ENCODE data around the gene NOL11.
"Not testable (repeated sequence)": the region's sequence is repeated elsewhere in the genome, so short reads cannot be mapped to it uniquely, and the experiment has no call there.

Gene NOL11

GRCh38 chr17:67751101-67752074, 33.7 kb downstream of the NOL11 start:
- TF ChIP-seq CTCF (IDR thresholded peaks at IDR 0.05), result no peak
- Mint-ChIP-seq H3K4me3 (no peak overlapping the region), H3K27ac (peak overlapping the region; percentile 17), H3K4me1 (no peaks in the 10 kb centered on the region), H3K27me3 (ENCODE audit: low read depth, poor library complexity) (no peaks in the 10 kb centered on the region), H3K9me3 (no peaks in the 10 kb centered on the region), H3K36me3 (ENCODE audit: low read depth) (peaks cover 53% of the 10 kb centered on the region)
- no peak for DNase-seq

GRCh38 chr17:67752160-67752559, 34.4 kb downstream of the NOL11 start:
- not testable (repeated sequence) for H3K9me3 Mint-ChIP-seq; H3K27ac Mint-ChIP-seq; H3K4me1 Mint-ChIP-seq; H3K4me3 Mint-ChIP-seq; H3K27me3 Mint-ChIP-seq (ENCODE audit: low read depth, poor library complexity); DNase-seq
- peaks cover 57% of the 10 kb centered on the region for H3K36me3 Mint-ChIP-seq (ENCODE audit: low read depth)

DNA sequence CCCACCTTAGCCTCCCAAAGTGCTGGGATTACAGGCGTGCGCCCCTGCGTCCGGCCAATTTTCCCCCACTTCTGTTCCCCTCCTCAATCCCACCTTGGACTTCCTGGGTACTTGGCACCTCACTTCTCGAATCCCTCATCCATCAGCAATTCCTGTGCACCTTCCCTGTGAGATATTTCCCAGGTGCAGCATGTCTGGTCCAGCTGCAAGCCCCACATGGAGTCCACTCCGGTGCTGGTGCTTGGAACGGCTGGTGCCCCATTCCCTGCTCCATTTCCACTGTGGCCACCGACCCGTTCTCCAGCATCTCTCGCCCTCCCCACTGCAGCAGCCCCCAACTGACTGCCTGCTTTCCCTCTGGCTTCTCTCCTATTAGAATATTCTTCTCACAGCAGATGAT, 35.3 kb downstream of the NOL11 start:
- Mint-ChIP-seq H3K27me3 (ENCODE audit: low read depth, poor library complexity) (no peaks in the 10 kb centered on the region), H3K36me3 (ENCODE audit: low read depth) (peaks cover 49% of the 10 kb centered on the region), H3K4me3 (no peak overlapping the region), H3K4me1 (no peaks in the 10 kb centered on the region), H3K9me3 (no peaks in the 10 kb centered on the region), H3K27ac (peak overlapping the region; percentile 69)
- no peak for TF ChIP-seq CTCF (IDR thresholded peaks at IDR 0.05)
- no peak for DNase-seq

GRCh38 chr17:67754001-67754400, 36.3 kb downstream of the NOL11 start:
- Mint-ChIP-seq H3K27me3 (ENCODE audit: low read depth, poor library complexity) (no peaks in the 10 kb centered on the region), H3K9me3 (no peaks in the 10 kb centered on the region), H3K36me3 (ENCODE audit: low read depth) (peaks cover 41% of the 10 kb centered on the region), H3K4me3 (no peak overlapping the region), H3K27ac (no peak overlapping the region), H3K4me1 (no peaks in the 10 kb centered on the region)
- no peak for DNase-seq
- no peak for TF ChIP-seq CTCF (IDR thresholded peaks at IDR 0.05)

- H3K27ac Mint-ChIP-seq; H3K4me3 Mint-ChIP-seq; DNase-seq; H3K4me1 Mint-ChIP-seq; H3K27me3 Mint-ChIP-seq (ENCODE audit: low read depth, poor library complexity); H3K9me3 Mint-ChIP-seq: not testable (repeated sequence)
- peaks cover 41% of the 10 kb centered on the region for H3K36me3 Mint-ChIP-seq (ENCODE audit: low read depth)
Observed at GRCh38 chr17:67754686-67755085, 37.0 kb downstream of the NOL11 start.

DNA sequence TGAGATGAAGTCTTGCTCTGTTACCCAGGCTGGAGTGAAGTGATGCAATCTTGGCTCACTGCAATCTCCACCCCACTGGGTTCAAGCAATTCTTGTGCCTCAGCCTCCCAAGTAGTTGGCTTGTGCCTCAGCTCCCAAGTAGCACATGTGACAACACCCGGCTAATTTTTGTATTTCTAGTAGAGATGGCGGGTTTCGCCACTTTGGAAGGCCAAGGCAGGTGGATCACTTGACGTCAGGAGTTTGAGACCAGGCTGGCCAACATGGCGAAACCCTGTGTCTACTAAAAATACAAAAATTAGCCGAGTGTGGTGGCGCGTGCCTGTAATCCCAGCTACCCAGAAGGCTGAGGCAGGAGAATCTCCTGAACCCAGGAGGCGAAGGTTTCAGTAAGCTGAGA, 39.0 kb downstream of the NOL11 start:
- not testable (repeated sequence) for H3K4me3 Mint-ChIP-seq; H3K27ac Mint-ChIP-seq; DNase-seq; H3K9me3 Mint-ChIP-seq; H3K27me3 Mint-ChIP-seq (ENCODE audit: low read depth, poor library complexity); H3K4me1 Mint-ChIP-seq
- H3K36me3 Mint-ChIP-seq (ENCODE audit: low read depth), result peaks cover 40% of the 10 kb centered on the region

- DNase-seq, result no peak
- H3K9me3 Mint-ChIP-seq, result no peaks in the 10 kb centered on the region
- H3K27me3 Mint-ChIP-seq (ENCODE audit: low read depth, poor library complexity), result peaks cover 5% of the 10 kb centered on the region
- H3K36me3 Mint-ChIP-seq (ENCODE audit: low read depth), result peaks cover 27% of the 10 kb centered on the region
- H3K27ac Mint-ChIP-seq, result no peak overlapping the region
- no peak for TF ChIP-seq CTCF (IDR thresholded peaks at IDR 0.05)
- no peak overlapping the region for H3K4me3 Mint-ChIP-seq
- H3K4me1 Mint-ChIP-seq, result no peaks in the 10 kb centered on the region
Observed at GRCh38 chr17:67759355-67760171, 41.8 kb downstream of the NOL11 start.

Data from nephron progenitor cell (in vitro differentiated cells).